HepG2 (cell line): ENCODE measurements around the gene VAMP5. TPM values are rescaled to one million over a fixed set of nuclear protein-coding genes. Genes with fewer than 3 reads are reported as not detected.

Experiments used
- ELF1 ChIP-seq: sonication (generic); formaldehyde crosslinking; IDR thresholded peaks from 2 replicates; pipeline ENCODE4 v1.4.0; 2020; ENCODE audit warnings: missing genetic modification reagents
- HIVEP1 ChIP-seq: sonication (generic); formaldehyde crosslinking; IDR thresholded peaks from 2 replicates; pipeline ENCODE4 v1.4.0; 2020; ENCODE audit warnings: mild to moderate bottlenecking, missing genetic modification reagents
- JUN ChIP-seq: sonication (generic); formaldehyde crosslinking; IDR thresholded peaks from 2 replicates; pipeline ENCODE4 v1.4.0; 2020; ENCODE audit warnings: mild to moderate bottlenecking, missing genetic modification reagents
- RAD51 ChIP-seq: fragments of 450-650 bp; IDR thresholded peaks from 2 replicates; pipeline ENCODE4 v1.6.1; 2016; ENCODE audit warnings: borderline replicate concordance
- SIX1 ChIP-seq: sonication (generic); formaldehyde crosslinking; IDR thresholded peaks from 2 replicates; pipeline ENCODE4 v1.4.0; 2020; ENCODE audit warnings: missing genetic modification reagents, borderline replicate concordance
- TRIM24 ChIP-seq: sonication (generic); formaldehyde crosslinking; IDR thresholded peaks from 2 replicates; pipeline ENCODE4 v1.8.0; 2022; ENCODE audit warnings: mild to moderate bottlenecking, missing genetic modification reagents
- ZFP36L1 ChIP-seq: sonication (generic); formaldehyde crosslinking; IDR thresholded peaks from 2 replicates; pipeline ENCODE4 v1.8.0; 2022; ENCODE audit warnings: mild to moderate bottlenecking, missing genetic modification reagents, moderate library complexity
- ZNF296 ChIP-seq: sonication (generic); formaldehyde crosslinking; conservative IDR thresholded peaks from 2 replicates; pipeline ENCODE4 v1.5.0; 2020; ENCODE audit warnings: mild to moderate bottlenecking, missing genetic modification reagents
- ZNF407 ChIP-seq: sonication (generic); formaldehyde crosslinking; IDR thresholded peaks from one replicate; pipeline ENCODE4 v1.5.1; 2020; ENCODE audit warnings: mild to moderate bottlenecking, missing genetic modification reagents; ENCODE audit errors: not compliant biosample characterization
- ZNF44 ChIP-seq: sonication (generic); formaldehyde crosslinking; IDR thresholded peaks from 2 replicates; pipeline ENCODE4 v1.5.1; 2020; ENCODE audit warnings: mild to moderate bottlenecking, missing genetic modification reagents
- ZNF572 ChIP-seq: sonication (generic); formaldehyde crosslinking; IDR thresholded peaks from 2 replicates; pipeline ENCODE4 v1.5.1; 2020; ENCODE audit warnings: mild to moderate bottlenecking, missing genetic modification reagents
- polyA plus RNA-seq, 8 experiments: library from polyadenylated mRNA; depleted of rRNA in 3 of 8; stranded (reverse) in 7 of 8; unstranded in 1 of 8; fragments of >200 nt; fragmentation: Illumina TruSeq in 4 of 8; extraction: Trizol in 4 of 8; gene quantifications; 2 replicates each; pipeline versions ENCODE4 v1.2.1 to v1.2.3, GENCODE V29; 2011 to 2016; ENCODE audit warnings: low read depth in 4 of 8, missing spikeins in 1 of 8, mixed read lengths in 1 of 8; ENCODE audit not compliant: insufficient read depth in 1 of 8
- total RNA-seq, 5 experiments: library from RNA; depleted of rRNA; stranded (reverse); fragments of >200 nt; fragmentation: Illumina TruSeq; extraction: Trizol; gene quantifications; 2 replicates each; pipeline ENCODE4 v1.2.3, GENCODE V29; 2016; ENCODE audit warnings: low read depth in 1 of 5

Gene VAMP5
- total and polyA plus RNA-seq, 2 of the 13 experiments (the other 11 are each of a cell fraction or from before 2014, with no cell fraction given), result 7.2 to 56.7 TPM

GRCh38 chr2:85594715-85595300, 10.6 kb downstream of the VAMP5 start (continued):
- peak; percentile 57; the same call in 1 of the 2 replicates for TF ChIP-seq ZNF572
- no peak for TF ChIP-seq HIVEP1 (CRISPR knock-in tag)
- peak; percentile 12; the same call in 1 of the 2 replicates for TF ChIP-seq ZFP36L1 (CRISPR knock-in tag)
- no peak for TF ChIP-seq RAD51
- peak; percentile 50 for TF ChIP-seq ZNF407 (CRISPR knock-in tag)
- TF ChIP-seq ELF1 (CRISPR knock-in tag), result no peak
- 0 out of 2 replicates have a peak, but pooled peaks have one; percentile 1 for TF ChIP-seq ZNF44
- TF ChIP-seq TRIM24, result no peak
- TF ChIP-seq SIX1, result no peak
- peak; percentile 95; the same call in 1 of the 2 replicates for TF ChIP-seq ZNF296 (CRISPR knock-in tag)
- TF ChIP-seq JUN (CRISPR knock-in tag), result 0 out of 2 replicates have a peak, but pooled peaks have one; percentile 16
- TF ChIP-seq, all 625 proteins: peak for 25
